Peyer's patch (tissue), 4 donors: ENCODE data around the gene OCA2. TPM values are rescaled to one million over a fixed set of nuclear protein-coding genes. Genes with fewer than 3 reads are reported as not detected.

Experiments used
- DNase-seq, 3 donors: peaks; one replicate each; pipeline ENCODE4 v3.0.0-alpha.2; 2017 to 2019
- H3K27ac ChIP-seq, 4 donors: fragments of 200-600 bp; sonication (generic); one replicate each; pipeline ENCODE4 v1.5.1; 2016 to 2019
- H3K27me3 ChIP-seq, 2 donors: fragments of 200-600 bp; sonication (generic); one replicate each; pipeline ENCODE4 v1.5.1; 2019
- H3K36me3 ChIP-seq, 3 donors: fragments of 200-600 bp; sonication (generic); one replicate each; pipeline ENCODE4 v1.5.1; 2016 to 2019
- H3K4me1 ChIP-seq, 4 donors: fragments of 200-600 bp; sonication (generic); one replicate each; pipeline ENCODE4 v1.5.1; 2016 to 2019
- H3K4me3 ChIP-seq, 4 donors: fragments of 200-600 bp; sonication (generic); 1 replicate in 3 of 4; 2 replicates in 1 of 4; pipeline ENCODE4 v1.5.1; 2016 to 2019; ENCODE audit warnings: mild to moderate bottlenecking in 1 of 4
- H3K9me3 ChIP-seq, 4 donors: fragments of 200-600 bp; sonication (generic); one replicate each; pipeline ENCODE4 v1.5.1; 2016 to 2019; ENCODE audit warnings: mild to moderate bottlenecking in 1 of 4
- POLR2A ChIP-seq, 2 donors: fragments of 450-650 bp; IDR thresholded peaks; one replicate each; pipeline ENCODE4 v1.5.1; 2017; ENCODE audit warnings: antibody characterized with exemption in 2 of 2, mild to moderate bottlenecking in 2 of 2, moderate library complexity in 2 of 2
- total RNA-seq, 4 donors: library from RNA; depleted of rRNA; stranded (reverse); fragments of >200 nt; gene quantifications; one replicate each; pipeline ENCODE4 v1.1.0, GENCODE V29; 2016
- TF ChIP-seq, protein P1 (sequence below), 6 experiments: fragments of 450-650 bp in 4 of 6; fragments of 200-600 bp in 2 of 6; sonication (generic) in 1 of 6; IDR thresholded peaks; one replicate each; pipeline ENCODE4 v1.5.1; 2017 to 2019; ENCODE audit warnings: antibody characterized with exemption in 6 of 6, mild to moderate bottlenecking in 3 of 6, moderate library complexity in 1 of 6

Gene OCA2
- total RNA-seq, 4 donors from 2014 or later: 1.4 to 3.0 TPM; not detected in 2

DNA sequence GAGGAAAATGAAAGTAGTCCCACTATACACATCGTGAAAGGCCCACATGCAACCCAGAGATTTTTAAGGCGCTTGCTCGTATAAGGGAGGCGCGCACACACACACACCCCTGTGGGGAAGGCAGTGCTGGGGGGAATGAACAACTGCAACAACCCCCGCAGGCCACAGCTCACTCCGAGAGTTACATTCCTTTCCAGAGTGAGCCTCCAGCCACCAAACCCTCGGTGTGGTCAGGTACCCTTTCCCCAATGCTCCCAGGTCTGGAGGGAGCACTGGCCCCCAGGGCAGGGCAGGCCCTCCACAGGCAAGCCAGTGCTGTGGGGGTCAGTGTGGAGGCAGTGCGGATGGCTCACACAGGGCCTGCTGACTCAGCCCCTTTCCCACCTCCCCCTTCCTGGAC, 115.6 kb downstream of the OCA2 start:
- Histone ChIP-seq H3K9me3 (no peaks in the 10 kb centered on the region), H3K27ac (no peak overlapping the region), H3K27me3 (no peaks in the 10 kb centered on the region), H3K4me1 (no peaks in the 10 kb centered on the region), H3K4me3 (no peak overlapping the region), H3K36me3 (no peaks in the 10 kb centered on the region)
- no peak for DNase-seq
- TF ChIP-seq, protein P1, sequence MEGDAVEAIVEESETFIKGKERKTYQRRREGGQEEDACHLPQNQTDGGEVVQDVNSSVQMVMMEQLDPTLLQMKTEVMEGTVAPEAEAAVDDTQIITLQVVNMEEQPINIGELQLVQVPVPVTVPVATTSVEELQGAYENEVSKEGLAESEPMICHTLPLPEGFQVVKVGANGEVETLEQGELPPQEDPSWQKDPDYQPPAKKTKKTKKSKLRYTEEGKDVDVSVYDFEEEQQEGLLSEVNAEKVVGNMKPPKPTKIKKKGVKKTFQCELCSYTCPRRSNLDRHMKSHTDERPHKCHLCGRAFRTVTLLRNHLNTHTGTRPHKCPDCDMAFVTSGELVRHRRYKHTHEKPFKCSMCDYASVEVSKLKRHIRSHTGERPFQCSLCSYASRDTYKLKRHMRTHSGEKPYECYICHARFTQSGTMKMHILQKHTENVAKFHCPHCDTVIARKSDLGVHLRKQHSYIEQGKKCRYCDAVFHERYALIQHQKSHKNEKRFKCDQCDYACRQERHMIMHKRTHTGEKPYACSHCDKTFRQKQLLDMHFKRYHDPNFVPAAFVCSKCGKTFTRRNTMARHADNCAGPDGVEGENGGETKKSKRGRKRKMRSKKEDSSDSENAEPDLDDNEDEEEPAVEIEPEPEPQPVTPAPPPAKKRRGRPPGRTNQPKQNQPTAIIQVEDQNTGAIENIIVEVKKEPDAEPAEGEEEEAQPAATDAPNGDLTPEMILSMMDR (IDR thresholded peaks at IDR 0.05): no peak
- TF ChIP-seq POLR2A (IDR thresholded peaks at IDR 0.05): no peak

DNA sequence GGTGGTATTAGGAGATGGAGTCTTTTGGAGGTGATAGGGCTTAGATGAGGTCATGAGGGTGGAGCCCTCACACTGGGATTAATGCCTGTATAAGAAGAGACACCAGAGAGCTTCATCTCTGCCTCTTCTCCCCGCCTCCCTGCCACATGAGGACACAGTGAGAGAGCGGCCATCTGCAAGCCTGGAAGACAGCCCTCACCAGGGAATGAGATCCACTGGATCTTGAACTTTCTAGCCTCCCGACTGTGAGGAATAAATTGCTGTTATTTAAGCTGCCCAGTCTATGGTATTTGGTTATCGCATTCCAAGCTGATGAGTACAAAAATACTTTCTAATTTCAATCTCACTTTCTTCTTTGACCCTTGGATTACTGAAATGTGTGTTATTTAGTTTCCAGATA, 121.4 kb downstream of the OCA2 start:
- H3K9me3 ChIP-seq: no peaks in the 10 kb centered on the region
- H3K27me3 ChIP-seq: no peaks in the 10 kb centered on the region
- no peaks in the 10 kb centered on the region for H3K4me1 ChIP-seq
- no peaks in the 10 kb centered on the region for H3K36me3 ChIP-seq
- TF ChIP-seq, protein P1 (IDR thresholded peaks at IDR 0.05): no peak
- no peak overlapping the region for H3K4me3 ChIP-seq
- DNase-seq: no peak
- H3K27ac ChIP-seq: no peak overlapping the region

DNA sequence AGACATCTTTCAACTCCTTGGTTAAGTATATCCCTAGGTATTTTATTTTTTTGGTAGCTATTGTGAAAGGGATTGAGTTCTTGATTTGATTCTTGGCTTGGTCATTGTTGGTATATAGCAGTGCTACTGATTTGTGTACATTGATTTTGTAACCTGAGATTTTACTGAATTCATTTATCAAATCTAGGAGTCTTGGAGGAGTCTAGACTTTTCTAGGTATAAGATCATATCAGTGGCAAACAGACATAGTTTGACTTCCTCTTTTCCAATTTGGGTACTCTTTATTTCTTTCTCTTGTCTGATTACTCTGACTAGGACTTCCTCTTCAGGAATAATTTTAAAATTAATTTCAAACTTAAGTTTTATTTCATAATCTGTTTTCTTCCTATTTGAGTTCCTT, 125.2 kb downstream of the OCA2 start:
- Histone ChIP-seq H3K27me3 (no peaks in the 10 kb centered on the region), H3K36me3 (no peaks in the 10 kb centered on the region), H3K4me1 (no peaks in the 10 kb centered on the region), H3K4me3 (no peak overlapping the region), H3K9me3 (no peaks in the 10 kb centered on the region), H3K27ac (no peak overlapping the region)
- TF ChIP-seq, protein P1 (IDR thresholded peaks at IDR 0.05): no peak
- no peak for TF ChIP-seq POLR2A (IDR thresholded peaks at IDR 0.05)
- no peak for DNase-seq

DNA sequence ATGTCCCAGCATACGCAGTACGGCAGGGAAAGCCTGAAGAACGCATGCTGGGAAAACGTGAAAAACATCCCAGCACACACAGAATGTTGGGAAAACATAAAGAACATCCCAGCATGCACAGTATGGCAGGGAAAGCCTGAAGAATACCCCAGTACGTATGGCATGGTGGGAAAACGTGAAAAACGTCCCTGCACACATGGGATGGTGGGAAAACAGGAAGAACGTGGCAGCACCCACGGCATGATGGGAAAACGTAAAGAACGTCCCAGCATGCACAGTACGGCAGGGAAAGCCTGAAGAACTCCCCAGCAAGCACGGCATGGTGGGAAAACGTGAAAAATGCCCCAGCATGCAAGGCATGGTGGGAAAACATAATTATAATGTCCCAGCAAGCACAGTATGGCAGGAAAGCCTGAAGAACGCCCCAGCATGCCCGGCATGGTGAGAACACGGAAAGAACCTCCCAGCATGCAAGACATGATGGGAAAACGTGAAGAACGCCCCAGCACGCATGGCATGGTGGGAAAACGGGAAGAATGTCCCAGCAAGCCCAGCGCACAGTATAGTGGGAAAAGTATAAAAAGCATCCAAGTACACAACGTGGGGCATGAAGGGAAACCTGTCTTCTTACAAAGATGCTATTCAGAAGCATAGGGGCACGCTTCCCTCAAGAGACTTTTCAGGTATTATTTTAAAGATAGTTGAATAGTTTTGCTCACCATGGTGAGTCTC, 128.3 kb downstream of the OCA2 start:
- H3K4me3 ChIP-seq: no peak overlapping the region
- H3K27ac ChIP-seq: no peak overlapping the region
- no peaks in the 10 kb centered on the region for H3K36me3 ChIP-seq
- TF ChIP-seq POLR2A (IDR thresholded peaks at IDR 0.05): no peak
- TF ChIP-seq, protein P1 (IDR thresholded peaks at IDR 0.05): no peak
- H3K4me1 ChIP-seq: no peaks in the 10 kb centered on the region
- no peaks in the 10 kb centered on the region for H3K27me3 ChIP-seq
- H3K9me3 ChIP-seq: no peaks in the 10 kb centered on the region
- DNase-seq: no peak

DNA sequence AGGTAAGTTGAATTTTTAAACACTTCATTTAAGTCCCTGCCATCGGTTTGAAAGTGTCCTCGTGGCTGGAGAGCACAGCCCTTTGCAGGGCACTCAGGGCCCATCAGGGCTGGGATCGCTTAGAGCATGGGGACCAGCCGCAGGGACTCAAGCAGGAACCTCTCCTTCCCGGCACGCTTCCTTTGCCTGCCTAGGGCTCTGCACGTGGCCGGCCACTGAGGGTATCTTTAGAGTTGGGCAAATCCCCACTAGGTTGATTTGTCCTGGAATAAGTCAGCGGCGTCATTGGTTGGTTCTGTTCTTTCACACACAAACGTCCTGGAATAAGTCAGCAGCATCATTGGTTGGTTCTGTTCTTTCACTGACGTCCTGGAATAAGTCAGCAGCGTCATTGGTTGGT, 131.6 kb downstream of the OCA2 start:
- Histone ChIP-seq H3K9me3 (no peaks in the 10 kb centered on the region), H3K4me1 (no peaks in the 10 kb centered on the region), H3K27ac (no peak overlapping the region), H3K4me3 (no peak overlapping the region), H3K36me3 (no peaks in the 10 kb centered on the region), H3K27me3 (no peaks in the 10 kb centered on the region)
- no peak for TF ChIP-seq POLR2A (IDR thresholded peaks at IDR 0.05)
- TF ChIP-seq, protein P1 (IDR thresholded peaks at IDR 0.05): no peak
- DNase-seq: no peak

DNA sequence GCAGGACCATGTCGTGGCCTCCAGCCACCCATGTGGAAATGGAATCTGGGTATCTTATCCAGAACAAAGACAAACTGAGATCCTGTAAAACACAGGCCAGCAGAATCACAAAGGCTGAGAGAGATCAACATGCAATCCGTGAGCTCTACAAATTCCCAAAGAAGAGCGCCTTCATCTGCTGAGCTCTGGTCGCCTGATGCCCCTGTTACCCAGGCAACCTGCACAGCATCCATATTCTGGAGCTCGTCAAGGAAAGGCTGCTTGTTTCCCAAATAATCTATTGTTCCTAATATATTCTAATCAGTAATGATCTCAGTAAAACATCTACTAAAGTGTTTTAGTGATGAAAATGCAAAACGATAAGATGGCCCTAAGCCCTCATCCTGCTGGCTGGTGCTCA, 133.6 kb downstream of the OCA2 start:
- Histone ChIP-seq H3K36me3 (no peaks in the 10 kb centered on the region), H3K27me3 (no peaks in the 10 kb centered on the region), H3K4me3 (no peak overlapping the region), H3K4me1 (no peaks in the 10 kb centered on the region), H3K27ac (no peak overlapping the region), H3K9me3 (no peaks in the 10 kb centered on the region)
- DNase-seq: no peak
- TF ChIP-seq POLR2A (IDR thresholded peaks at IDR 0.05): no peak
- TF ChIP-seq, protein P1 (IDR thresholded peaks at IDR 0.05): no peak
